ENCODE data around the gene DLGAP1. TPM values are rescaled to one million over a fixed set of nuclear protein-coding genes. Genes with fewer than 3 reads are reported as not detected.

The DLGAP1 gene
- total and polyA plus RNA-seq, 10 of the 15 experiments (the other 5 are each of a cell fraction or from before 2014, with no cell fraction given), result 0.23 to 27.6 (median 1.9) TPM

GRCh38 chr18:4096486-4096885 lies 358.6 kb downstream of the DLGAP1 start:
- CTCF ChIA-PET, result interaction anchor here (1.0 to 2.4 kb wide), 6 partner anchors 10 to 326 kb away, joined by 3 to 9 read pairs (median 4); no protein-coding TSS in a partner anchor
- H3K27ac ChIP-seq (ENCODE audit: control insufficient read depth, insufficient read depth), result no peak overlapping the region
- POLR2A ChIA-PET, result interaction anchor here (0.8 kb wide), 1 partner anchor 10 kb away, joined by 3 read pairs; no protein-coding TSS in a partner anchor
- BruUV-seq (replicated peaks), result no TSS peak
- H3K4me1 ChIP-seq (ENCODE audit: control insufficient read depth, insufficient read depth, low read length), result no peaks in the 10 kb centered on the region
- H3K79me2 ChIP-seq (ENCODE audit: control insufficient read depth, insufficient read depth, low read length), result no peaks in the 10 kb centered on the region
- H2AFZ ChIP-seq (ENCODE audit: control insufficient read depth, low read depth, low read length), result no peak overlapping the region
- no peak for FAIRE-seq
- no peak overlapping the region for H3K4me2 ChIP-seq (ENCODE audit: control insufficient read depth, insufficient read depth)
- SMC1A ChIA-PET (ENCODE audit: uncharacterized antibody, unreplicated experiment), result interaction anchor here (0.6 to 3.2 kb wide), 7 partner anchors 11 to 968 kb away, joined by 3 to 12 read pairs (median 4); no protein-coding TSS in a partner anchor
- no peak overlapping the region for H3K4me3 ChIP-seq
- no peak for ATAC-seq
- no peaks in the 10 kb centered on the region for H3K27me3 ChIP-seq (replicated peaks in 1 of 2; ENCODE audit: control insufficient read depth in 2 of 2, insufficient read depth in 2 of 2, low read length in 1 of 2)
- intact Hi-C loops (cut with micrococcal nuclease; ENCODE audit: unreplicated experiment) (no loop called here), in situ Hi-C loops (cut with MboI) (no loop called here)
- RAD21 ChIA-PET (ENCODE audit: unreplicated experiment), result interaction anchor here (0.7 to 1.4 kb wide), 4 partner anchors 11 to 927 kb away, joined by 3 to 6 read pairs (median 4); no protein-coding TSS in a partner anchor
- WGBS (ENCODE audit: insufficient coverage, insufficient replicate concordance, low lambda C conversion rate, missing lambda C conversion rate), result 12% methylated on average over 4 of the region's 4 CpGs
- H3K9ac ChIP-seq (ENCODE audit: control insufficient read depth, insufficient read depth, low read length), result no peak overlapping the region
- no peaks in the 10 kb centered on the region; the same call in 2 of the 3 replicates for H3K9me3 ChIP-seq (replicated peaks; ENCODE audit: control insufficient read depth, insufficient read depth, low read length)
- H4K20me1 ChIP-seq (ENCODE audit: control insufficient read depth, insufficient read depth), result no peaks in the 10 kb centered on the region
- no peaks in the 10 kb centered on the region for H3K36me3 ChIP-seq (ENCODE audit: control insufficient read depth in 2 of 2, insufficient read depth in 2 of 2, low read length in 1 of 2)
- DNase-seq (ENCODE audit: low read depth, low spot score), result no peak
- TF ChIP-seq EGR1 (IDR thresholded peaks at IDR 0.05; ENCODE audit: borderline replicate concordance in 1 of 2, low read depth in 2 of 2, low read length in 2 of 2) (no peak), TARDBP (IDR thresholded peaks at IDR 0.05; ENCODE audit: borderline replicate concordance) (no peak), NRF1 (conservative IDR thresholded peaks at IDR 0.05; ENCODE audit: low read depth, low read length) (no peak), CUX1 (IDR thresholded peaks at IDR 0.05; ENCODE audit: insufficient replicate concordance, low read depth, low read length) (no peak), RELA (IDR thresholded peaks at IDR 0.05; ENCODE audit: borderline replicate concordance, partially characterized antibody) (no peak), NKRF (conservative IDR thresholded peaks at IDR 0.05) (no peak), ZNF24 (IDR thresholded peaks at IDR 0.05) (no peak), SRF (IDR thresholded peaks at IDR 0.05; ENCODE audit: low read depth in 2 of 2, low read length in 2 of 2) (no peak), JUND (IDR thresholded peaks at IDR 0.05; ENCODE audit: low read depth, low read length) (no peak), RELB (IDR thresholded peaks at IDR 0.05; ENCODE audit: low read depth) (no peak), PBX3 (IDR thresholded peaks at IDR 0.05; ENCODE audit: insufficient replicate concordance, low read depth, low read length) (no peak)
